ENCODE data around the gene MPP3. TPM values are rescaled to one million over a fixed set of nuclear protein-coding genes. Genes with fewer than 3 reads are reported as not detected.

MPP3 gene
- total and polyA plus RNA-seq, 9 of the 15 experiments (the other 6 are each of a cell fraction or from before 2014, with no cell fraction given): 0.41 to 10.4 (median 4.5) TPM

GRCh38 chr17:43770957-43771356 lies 62.0 kb downstream of the MPP3 start:
- intact Hi-C loops (cut with micrococcal nuclease) (no loop called here), in situ Hi-C loops (cut with MboI) (no loop called here)
- DNase-seq (ENCODE audit: extremely low read depth in 1 of 4, low spot score in 3 of 4) (no peak), ATAC-seq (no peak), FAIRE-seq (no peak)
- ChIA-PET CTCF (ENCODE audit: low intra/inter-chr PET ratio) (no interaction called here), POLR2A (interaction anchor here (0.7 kb wide), 1 partner anchor 163 kb away, joined by 4 read pairs; no protein-coding TSS in a partner anchor)
- Histone ChIP-seq H3K4me1 (replicated peaks in 1 of 2; ENCODE audit: control insufficient read depth in 2 of 2, insufficient read depth in 2 of 2, low read length in 2 of 2) (peaks cover 0 to 3% of the 10 kb centered on the region in 2 experiments; a peak in 3 of 5 replicates), H3K27ac (ENCODE audit: extremely low read depth, low read depth, low read length) (no peak overlapping the region), H3K9me1 (ENCODE audit: control insufficient read depth, insufficient read depth, low read length) (peaks cover 3% of the 10 kb centered on the region), H3K9ac (ENCODE audit: insufficient read depth in 1 of 2, low read depth in 2 of 2, low read length in 2 of 2) (no peak overlapping the region), H3K79me2 (ENCODE audit: control insufficient read depth, insufficient read depth, low read length) (no peaks in the 10 kb centered on the region), H2AFZ (ENCODE audit: low read depth, low read length) (no peak overlapping the region), H3K9me3 (replicated peaks; ENCODE audit: control insufficient read depth, insufficient read depth, low read depth, low read length) (no peaks in the 10 kb centered on the region), H3K4me2 (ENCODE audit: insufficient read depth, low read length) (no peak overlapping the region), H3K27me3 (ENCODE audit: control insufficient read depth in 2 of 2, insufficient read depth in 2 of 2, low read length in 2 of 2) (no peaks in the 10 kb centered on the region), H4K20me1 (replicated peaks; ENCODE audit: control insufficient read depth, insufficient read depth, low read length) (peaks cover 5% of the 10 kb centered on the region; the same call in 1 of the 2 replicates), H3K36me3 (ENCODE audit: control insufficient read depth, insufficient read depth, low read length) (peaks cover 31% of the 10 kb centered on the region; the same call in 2 of the 3 replicates), H3K4me3 (no peak overlapping the region)
- TF ChIP-seq PTRF (tag; IDR thresholded peaks at IDR 0.05) (no peak), KLF13 (tag; IDR thresholded peaks at IDR 0.05; ENCODE audit: borderline replicate concordance, low read depth) (no peak), TAF9B (IDR thresholded peaks at IDR 0.05; ENCODE audit: partially characterized antibody) (no peak), HINFP (tag; conservative IDR thresholded peaks at IDR 0.05; ENCODE audit: low read depth) (no peak), CREB3L1 (IDR thresholded peaks at IDR 0.05; ENCODE audit: borderline replicate concordance, low read depth) (no peak), ZNF77 (CRISPR knock-in tag; IDR thresholded peaks at IDR 0.05) (no peak), RBBP5 (IDR thresholded peaks at IDR 0.05; ENCODE audit: borderline replicate concordance, insufficient read depth, low read length, poor library complexity, severe bottlenecking) (no peak), MIER1 (IDR thresholded peaks at IDR 0.05; ENCODE audit: low read depth) (no peak), SIN3B (IDR thresholded peaks at IDR 0.05; ENCODE audit: low read depth) (no peak), NUFIP1 (IDR thresholded peaks at IDR 0.05; ENCODE audit: partially characterized antibody) (no peak), MTA2 (IDR thresholded peaks at IDR 0.05; ENCODE audit: low read depth) (no peak), PHB2 (IDR thresholded peaks at IDR 0.05; ENCODE audit: low read depth) (no peak), HEY1 (CRISPR knock-in tag; IDR thresholded peaks at IDR 0.05; ENCODE audit: borderline replicate concordance) (no peak), ZC3H8 (IDR thresholded peaks at IDR 0.05) (no peak), ZKSCAN8 (CRISPR knock-in tag; IDR thresholded peaks at IDR 0.05) (no peak), HNRNPL (IDR thresholded peaks at IDR 0.05; ENCODE audit: low read depth, low read length) (no peak), FOXP4 (CRISPR knock-in tag; IDR thresholded peaks at IDR 0.05; ENCODE audit: borderline replicate concordance) (no peak)
- WGBS (ENCODE audit: insufficient coverage, low coverage, missing lambda C conversion rate): 97% methylated on average over 2 of the region's 2 CpGs
- no TSS peak for BruUV-seq (replicated peaks)

Data from K562 (cell line).